Choroid plexus epithelial cell (primary cell): ENCODE data around the gene SRR.

Experiments used
- DNase-seq: peaks from one replicate; pipeline ENCODE4 v3.0.0-alpha.2; 2010; ENCODE audit warnings: low read depth
- H3K4me3 ChIP-seq: 2 replicates; pipeline ENCODE4 v1.5.1; 2011; ENCODE audit warnings: low read depth, mild to moderate bottlenecking, control low read depth, low read length, moderate library complexity
- CTCF ChIP-seq: conservative IDR thresholded peaks from 2 replicates; pipeline ENCODE4 v1.5.1; 2011; ENCODE audit warnings: low read depth, mild to moderate bottlenecking, control low read depth, inconsistent platforms, low read length, moderate library complexity

The SRR gene

DNA sequence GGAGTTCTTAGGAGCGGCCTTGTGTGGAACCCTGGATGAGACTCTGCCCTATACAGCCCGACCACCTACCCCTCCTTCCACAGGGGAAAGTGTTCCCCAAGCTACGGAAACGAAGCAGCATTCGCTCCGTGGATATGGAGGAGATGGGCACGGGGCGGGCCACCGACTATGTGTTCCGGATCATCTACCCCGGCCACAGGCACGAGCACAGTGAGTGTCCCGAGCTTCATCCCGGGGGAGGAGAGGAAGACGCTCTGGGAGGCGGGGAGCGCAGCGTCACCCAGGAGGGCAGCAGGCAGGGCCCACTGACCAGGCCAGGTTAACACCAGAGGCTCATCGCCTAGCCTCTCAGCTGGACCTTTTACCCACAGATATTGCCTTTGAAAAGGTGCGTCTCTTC is 61.4 kb downstream of the SRR start:
- no peak for DNase-seq
- TF ChIP-seq CTCF = no peak

DNA sequence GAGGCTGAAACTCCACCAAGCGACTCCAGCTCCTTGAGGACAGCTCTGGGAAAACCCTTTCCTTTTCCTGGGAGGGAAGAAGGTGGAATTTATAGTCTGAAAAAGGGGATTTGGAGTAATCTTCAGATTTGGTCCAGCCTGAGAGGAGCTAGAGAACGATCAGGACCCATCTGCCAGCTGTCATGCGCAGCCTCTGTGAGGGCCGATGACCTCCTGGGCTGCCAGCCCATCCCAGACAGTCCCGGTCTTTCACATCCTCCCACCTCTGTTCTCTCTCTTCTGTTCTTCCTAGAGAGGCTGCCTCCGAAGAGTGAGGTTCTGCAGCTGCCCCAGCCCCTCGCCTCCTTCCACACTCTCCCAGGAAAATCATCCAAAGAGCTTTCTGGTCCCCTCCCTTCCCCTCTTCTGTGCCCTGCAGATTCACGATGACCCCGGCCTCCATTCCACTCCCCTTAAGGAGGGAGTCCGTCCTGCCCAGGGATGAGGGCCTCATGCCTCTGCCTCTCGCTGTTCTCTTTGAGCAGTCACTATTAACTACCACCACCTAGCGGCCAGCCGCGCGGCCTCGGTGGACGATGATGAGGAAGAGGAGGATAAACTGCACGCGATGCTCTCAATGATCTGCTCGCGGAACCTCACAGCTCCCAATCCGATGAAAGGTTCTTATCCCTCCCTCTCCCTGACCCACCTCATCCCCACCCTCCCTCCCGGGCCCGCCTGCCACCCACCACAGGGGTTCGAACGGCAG is 63.2 kb downstream of the SRR start:
- peak; percentile 61 for TF ChIP-seq CTCF
- no peak for DNase-seq
- H3K4me3 ChIP-seq = no peak overlapping the region

More for the DNA sequence above, 61.4 kb downstream of the SRR start:
- H3K4me3 ChIP-seq = no peak overlapping the region

GRCh38 chr17:2368359-2368758 is 64.6 kb downstream of the SRR start:
- no peak for DNase-seq
- no peak overlapping the region for H3K4me3 ChIP-seq
- no peak for TF ChIP-seq CTCF

GRCh38 chr17:2369039-2369438 is 65.3 kb downstream of the SRR start:
- no peak for TF ChIP-seq CTCF
- H3K4me3 ChIP-seq = no peak overlapping the region
- no peak for DNase-seq

DNA sequence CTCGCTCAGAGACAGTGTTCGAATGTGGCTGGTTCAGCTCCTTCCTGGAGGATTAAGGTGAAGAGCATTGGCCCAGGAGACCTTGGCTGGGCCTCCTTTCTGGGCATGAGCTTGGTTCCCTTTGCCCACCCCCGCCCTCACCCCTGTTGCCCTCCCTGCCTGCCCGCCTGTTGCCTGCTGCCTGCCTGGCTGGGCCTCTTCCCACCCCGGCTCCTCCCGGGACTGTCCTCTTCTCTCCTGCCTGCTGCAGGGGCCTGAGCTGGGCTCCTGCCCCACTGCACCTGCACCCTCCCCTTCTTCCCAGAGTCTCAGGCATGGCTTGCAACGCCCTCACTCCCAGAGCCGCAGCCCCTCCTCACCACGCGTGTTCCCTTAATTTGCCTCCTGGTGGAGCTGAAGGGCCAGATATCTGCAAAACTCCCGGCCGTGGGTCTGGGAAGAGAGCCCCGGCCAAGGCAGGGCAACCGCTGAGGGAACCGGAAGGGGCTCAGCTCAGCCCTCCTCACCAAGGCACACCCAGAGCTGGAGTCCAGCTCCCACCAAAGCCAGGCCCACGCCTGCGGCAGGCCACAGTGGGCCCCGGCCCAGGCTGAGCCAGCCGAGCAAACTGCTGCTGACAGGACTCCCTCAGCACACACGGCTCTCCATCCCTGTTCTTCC is 65.9 kb downstream of the SRR start:
- peak; percentile 42 for DNase-seq
- TF ChIP-seq CTCF = peak; percentile 43
- no peak overlapping the region for H3K4me3 ChIP-seq

GRCh38 chr17:2370211-2370589 is 66.5 kb downstream of the SRR start:
- no peak for TF ChIP-seq CTCF
- no peak overlapping the region for H3K4me3 ChIP-seq
- peak; percentile 24 for DNase-seq
